Ishikawa (cell line): ENCODE measurements around the gene MYO1E.

Source experiments
- CEBPB ChIP-seq: IDR thresholded peaks from 2 replicates; pipeline ENCODE4 v1.6.1; 2012
- CREB1 ChIP-seq: IDR thresholded peaks from 2 replicates; pipeline ENCODE4 v1.6.1; 2012; ENCODE audit warnings: low read depth
- EGR1 ChIP-seq: IDR thresholded peaks from 2 replicates; pipeline ENCODE4 v1.6.1; 2012
- EP300 ChIP-seq: IDR thresholded peaks from 2 replicates; pipeline ENCODE4 v1.6.1; 2012; ENCODE audit warnings: borderline replicate concordance
- FOXM1 ChIP-seq: IDR thresholded peaks from 2 replicates; pipeline ENCODE4 v1.6.1; 2012; ENCODE audit warnings: low read depth, borderline replicate concordance
- MAX ChIP-seq: IDR thresholded peaks from 2 replicates; pipeline ENCODE4 v1.6.1; 2012
- NFIC ChIP-seq: IDR thresholded peaks from 2 replicates; pipeline ENCODE4 v1.6.1; 2012
- RAD21 ChIP-seq: IDR thresholded peaks from 2 replicates; pipeline ENCODE4 v1.6.1; 2012; ENCODE audit warnings: low read depth
- TAF1 ChIP-seq: IDR thresholded peaks from 2 replicates; pipeline ENCODE4 v1.6.1; 2012; ENCODE audit warnings: low read depth, mild to moderate bottlenecking
- TCF12 ChIP-seq: IDR thresholded peaks from 2 replicates; pipeline ENCODE4 v1.6.1; 2012; ENCODE audit warnings: low read depth
- TEAD4 ChIP-seq: IDR thresholded peaks from 2 replicates; pipeline ENCODE4 v1.6.1; 2012
- YY1 ChIP-seq: IDR thresholded peaks from 2 replicates; pipeline ENCODE4 v1.6.1; 2012; ENCODE audit warnings: low read depth
- ZBTB7A ChIP-seq: IDR thresholded peaks from 2 replicates; pipeline ENCODE4 v1.6.1; 2012; ENCODE audit warnings: low read depth
- TF ChIP-seq, protein P1 (sequence below): IDR thresholded peaks from 2 replicates; pipeline ENCODE4 v1.6.1; 2012
- TF ChIP-seq, protein P2 (sequence below): IDR thresholded peaks from 2 replicates; pipeline ENCODE4 v1.6.1; 2012; ENCODE audit warnings: low read depth, mild to moderate bottlenecking

MYO1E gene

GRCh38 chr15:59312205-59312604, 60.5 kb downstream of the MYO1E start:
- TF ChIP-seq CREB1 = no peak
- no peak for TF ChIP-seq RAD21

DNA sequence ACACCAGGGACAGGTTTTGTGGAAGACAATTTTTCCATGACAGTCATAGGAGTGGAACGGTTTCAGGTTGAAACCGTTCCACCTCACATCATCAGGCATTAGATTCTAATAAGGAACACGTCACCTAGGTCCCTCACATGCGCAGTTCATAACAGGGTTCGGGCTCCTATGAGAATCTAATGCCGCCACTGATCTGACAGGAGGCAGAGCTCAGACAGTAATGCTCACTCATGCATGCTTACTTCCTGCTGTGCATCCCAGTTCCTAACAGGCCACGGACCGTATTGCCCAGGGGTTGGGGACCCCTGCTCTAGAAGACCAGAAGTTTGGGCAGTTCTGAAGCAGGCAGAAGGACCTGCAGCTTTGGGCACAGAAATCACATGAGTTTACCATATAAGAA, 61.5 kb downstream of the MYO1E start:
- TF ChIP-seq TAF1 (no peak), EGR1 (no peak), ZBTB7A (no peak), CEBPB (no peak), TCF12 (no peak), EP300 (no peak), NFIC (no peak), TEAD4 (no peak), CREB1 (no peak), MAX (no peak), FOXM1 (no peak), RAD21 (no peak), YY1 (no peak)
- TF ChIP-seq, protein P1, sequence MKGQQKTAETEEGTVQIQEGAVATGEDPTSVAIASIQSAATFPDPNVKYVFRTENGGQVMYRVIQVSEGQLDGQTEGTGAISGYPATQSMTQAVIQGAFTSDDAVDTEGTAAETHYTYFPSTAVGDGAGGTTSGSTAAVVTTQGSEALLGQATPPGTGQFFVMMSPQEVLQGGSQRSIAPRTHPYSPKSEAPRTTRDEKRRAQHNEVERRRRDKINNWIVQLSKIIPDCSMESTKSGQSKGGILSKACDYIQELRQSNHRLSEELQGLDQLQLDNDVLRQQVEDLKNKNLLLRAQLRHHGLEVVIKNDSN = no peak
- TF ChIP-seq, protein P2, sequence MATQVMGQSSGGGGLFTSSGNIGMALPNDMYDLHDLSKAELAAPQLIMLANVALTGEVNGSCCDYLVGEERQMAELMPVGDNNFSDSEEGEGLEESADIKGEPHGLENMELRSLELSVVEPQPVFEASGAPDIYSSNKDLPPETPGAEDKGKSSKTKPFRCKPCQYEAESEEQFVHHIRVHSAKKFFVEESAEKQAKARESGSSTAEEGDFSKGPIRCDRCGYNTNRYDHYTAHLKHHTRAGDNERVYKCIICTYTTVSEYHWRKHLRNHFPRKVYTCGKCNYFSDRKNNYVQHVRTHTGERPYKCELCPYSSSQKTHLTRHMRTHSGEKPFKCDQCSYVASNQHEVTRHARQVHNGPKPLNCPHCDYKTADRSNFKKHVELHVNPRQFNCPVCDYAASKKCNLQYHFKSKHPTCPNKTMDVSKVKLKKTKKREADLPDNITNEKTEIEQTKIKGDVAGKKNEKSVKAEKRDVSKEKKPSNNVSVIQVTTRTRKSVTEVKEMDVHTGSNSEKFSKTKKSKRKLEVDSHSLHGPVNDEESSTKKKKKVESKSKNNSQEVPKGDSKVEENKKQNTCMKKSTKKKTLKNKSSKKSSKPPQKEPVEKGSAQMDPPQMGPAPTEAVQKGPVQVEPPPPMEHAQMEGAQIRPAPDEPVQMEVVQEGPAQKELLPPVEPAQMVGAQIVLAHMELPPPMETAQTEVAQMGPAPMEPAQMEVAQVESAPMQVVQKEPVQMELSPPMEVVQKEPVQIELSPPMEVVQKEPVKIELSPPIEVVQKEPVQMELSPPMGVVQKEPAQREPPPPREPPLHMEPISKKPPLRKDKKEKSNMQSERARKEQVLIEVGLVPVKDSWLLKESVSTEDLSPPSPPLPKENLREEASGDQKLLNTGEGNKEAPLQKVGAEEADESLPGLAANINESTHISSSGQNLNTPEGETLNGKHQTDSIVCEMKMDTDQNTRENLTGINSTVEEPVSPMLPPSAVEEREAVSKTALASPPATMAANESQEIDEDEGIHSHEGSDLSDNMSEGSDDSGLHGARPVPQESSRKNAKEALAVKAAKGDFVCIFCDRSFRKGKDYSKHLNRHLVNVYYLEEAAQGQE = no peak

GRCh38 chr15:59309405-59309804, 63.3 kb downstream of the MYO1E start:
- TF ChIP-seq EGR1 (no peak), MAX (no peak), CREB1 (no peak), TAF1 (no peak), EP300 (no peak), RAD21 (no peak), NFIC (no peak), ZBTB7A (no peak)
- TF ChIP-seq, protein P2 = no peak
- TF ChIP-seq, protein P1 = no peak

- no peak for TF ChIP-seq FOXM1
- no peak for TF ChIP-seq EGR1
- TF ChIP-seq TEAD4 = no peak
- no peak for TF ChIP-seq EP300
- no peak for TF ChIP-seq CEBPB
- TF ChIP-seq TAF1 = no peak
- TF ChIP-seq CREB1 = no peak
These were observed 65.5 kb downstream of the MYO1E start for GRCh38 chr15:59307165-59307537.

DNA sequence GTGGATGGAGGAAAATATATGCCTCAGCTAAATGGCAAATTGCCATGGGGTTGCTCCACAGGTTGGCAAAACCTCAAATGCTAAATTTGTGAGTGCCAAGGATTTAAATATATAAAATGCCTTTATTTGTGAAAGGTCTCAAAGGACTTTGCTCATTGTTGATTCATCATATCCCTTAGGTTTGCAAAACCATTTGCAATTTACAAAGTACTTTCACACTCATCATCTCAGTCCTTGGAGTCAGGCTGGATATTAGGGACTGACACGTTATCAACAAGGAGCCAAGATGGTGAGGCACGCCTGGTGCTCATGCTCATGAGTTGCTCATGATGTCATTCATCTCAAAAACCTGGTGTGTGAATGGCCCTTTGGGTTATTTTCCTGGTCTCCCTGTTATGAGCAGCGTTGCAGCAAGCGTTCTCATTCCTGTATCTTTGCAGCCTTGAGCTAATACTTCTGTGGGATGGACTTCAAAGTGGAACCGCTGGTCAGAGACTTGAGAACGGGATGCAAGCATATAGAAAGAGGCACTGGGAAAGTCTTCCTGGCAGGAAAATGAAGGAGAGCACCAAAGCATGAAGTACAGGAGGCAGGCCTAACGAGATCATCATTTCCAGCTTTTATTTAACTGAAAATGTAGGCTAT, 66.0 kb downstream of the MYO1E start:
- no peak for TF ChIP-seq MAX
- TF ChIP-seq ZBTB7A = no peak
- no peak for TF ChIP-seq CEBPB
- TF ChIP-seq YY1 = no peak
- no peak for TF ChIP-seq TEAD4
- TF ChIP-seq EGR1 = no peak
- TF ChIP-seq CREB1 = no peak
- TF ChIP-seq FOXM1 = no peak
- TF ChIP-seq TCF12 = no peak
- TF ChIP-seq, protein P1 = no peak
- TF ChIP-seq TAF1 = no peak
- TF ChIP-seq, protein P2 = no peak
- no peak for TF ChIP-seq RAD21
- no peak for TF ChIP-seq EP300
- no peak for TF ChIP-seq NFIC
